ENCODE results near the gene ADCY7. TPM values are rescaled to one million over a fixed set of nuclear protein-coding genes. Genes with fewer than 3 reads are reported as not detected.
A peak's percentile ranks its signal among the peaks of the same experiment; 100 is the strongest.

ADCY7 gene
- total RNA-seq, 1 donor from 2014 or later, result 31.0 TPM

- DNase-seq, result no peak
These were observed 1.3 kb downstream of the ADCY7 start for GRCh38 chr16:50267651-50268050.

- DNase-seq, result peak; percentile 31
These were observed 2.0 kb downstream of the ADCY7 start for GRCh38 chr16:50268352-50268751.

- no peak for DNase-seq
These were observed 2.8 kb downstream of the ADCY7 start for GRCh38 chr16:50269061-50269705.

- no peak for DNase-seq
These were observed 3.6 kb downstream of the ADCY7 start for GRCh38 chr16:50269769-50270509.

GRCh38 chr16:50270510-50271147, 4.3 kb downstream of the ADCY7 start:
- no peak for DNase-seq

GRCh38 chr16:50271148-50272041, 5.0 kb downstream of the ADCY7 start:
- no peak for DNase-seq

GRCh38 chr16:50272111-50272571, 5.8 kb downstream of the ADCY7 start:
- DNase-seq, result no peak

- DNase-seq, result no peak
These were observed 6.5 kb downstream of the ADCY7 start for GRCh38 chr16:50272687-50273381.

GRCh38 chr16:50273382-50273690, 7.0 kb downstream of the ADCY7 start:
- no peak for DNase-seq

- DNase-seq, result no peak
These were observed 7.6 kb downstream of the ADCY7 start for GRCh38 chr16:50273888-50274325.

- no peak for DNase-seq
These were observed 8.2 kb downstream of the ADCY7 start for GRCh38 chr16:50274326-50275097.

GRCh38 chr16:50275098-50275415, 8.7 kb downstream of the ADCY7 start:
- no peak for DNase-seq

GRCh38 chr16:50275428-50276325, 9.3 kb downstream of the ADCY7 start:
- DNase-seq, result no peak

- DNase-seq, result no peak
These were observed 9.9 kb downstream of the ADCY7 start for GRCh38 chr16:50276326-50276640.

GRCh38 chr16:50276801-50277555, 10.6 kb downstream of the ADCY7 start:
- no peak for DNase-seq

- no peak for DNase-seq
These were observed 11.9 kb downstream of the ADCY7 start for GRCh38 chr16:50278251-50278650.

- no peak for DNase-seq
These were observed 13.1 kb downstream of the ADCY7 start for GRCh38 chr16:50279504-50279865.

GRCh38 chr16:50280932-50281331, 14.6 kb downstream of the ADCY7 start:
- no peak for DNase-seq

- DNase-seq, result no peak
These were observed 15.1 kb downstream of the ADCY7 start for GRCh38 chr16:50281391-50282009.
